DMS 273 (cell line): ENCODE measurements around the gene RPL11.
"Not testable (repeated sequence)": the region's sequence is repeated elsewhere in the genome, so short reads cannot be mapped to it uniquely, and the experiment has no call there.

ENCODE experiments used
- DNase-seq: peaks from one replicate; lab custom pipeline; 2025; ENCODE audit not compliant: unreplicated experiment; lab: John Stamatoyannopoulos, UW

The RPL11 gene

GRCh38 chr1:23684415-23684814 lies 7.2 kb upstream of the RPL11 start:
- no peak for DNase-seq

- DNase-seq: not testable (repeated sequence)
These were observed 6.4 kb upstream of the RPL11 start for GRCh38 chr1:23685197-23685596.

- DNase-seq: not testable (repeated sequence)
These were observed 3.9 kb upstream of the RPL11 start for GRCh38 chr1:23687680-23688079.

- DNase-seq: not testable (repeated sequence)
These were observed 3.3 kb upstream of the RPL11 start for GRCh38 chr1:23688281-23688680.

GRCh38 chr1:23692308-23692871 lies 784 bp downstream of the RPL11 start:
- peak; percentile 38 for DNase-seq

- no peak for DNase-seq
These were observed 2.0 kb downstream of the RPL11 start for GRCh38 chr1:23693599-23693998.

- DNase-seq: no peak
These were observed 2.8 kb downstream of the RPL11 start for GRCh38 chr1:23694371-23694770.

GRCh38 chr1:23695667-23696066 lies 4.1 kb downstream of the RPL11 start:
- no peak for DNase-seq

GRCh38 chr1:23696335-23696989 lies 4.9 kb downstream of the RPL11 start:
- peak; percentile 40 for DNase-seq

- no peak for DNase-seq
These were observed 6.9 kb downstream of the RPL11 start for GRCh38 chr1:23698466-23698865.

GRCh38 chr1:23699280-23700179 lies 7.9 kb downstream of the RPL11 start:
- peak; percentile 25 for DNase-seq

GRCh38 chr1:23701310-23701709 lies 9.7 kb downstream of the RPL11 start:
- DNase-seq: no peak

GRCh38 chr1:23701996-23702395 lies 10.4 kb downstream of the RPL11 start:
- no peak for DNase-seq

- no peak for DNase-seq
These were observed 13.4 kb downstream of the RPL11 start for GRCh38 chr1:23704834-23705495.

- DNase-seq: no peak
These were observed 17.6 kb downstream of the RPL11 start for GRCh38 chr1:23709229-23709628.

GRCh38 chr1:23718482-23718881 lies 26.9 kb downstream of the RPL11 start:
- peak; percentile 84 for DNase-seq

- peak; percentile 47 for DNase-seq
These were observed 27.7 kb downstream of the RPL11 start for GRCh38 chr1:23719162-23719820.

- no peak for DNase-seq
These were observed 28.8 kb downstream of the RPL11 start for GRCh38 chr1:23720256-23720995.

GRCh38 chr1:23722652-23723051 lies 31.0 kb downstream of the RPL11 start:
- no peak for DNase-seq

- no peak for DNase-seq
These were observed 35.1 kb downstream of the RPL11 start for GRCh38 chr1:23726686-23727085.
